Endometrium (tissue), 2 donors: ENCODE results near the gene ASB18.

Experiments
- FAIRE-seq: peaks from 2 replicates; lab custom pipeline; 2012; peaks lifted over from hg19 to GRCh38; lab: Jason Lieb, UNC
- donor health status: control.
- donor health status: control.

ASB18 gene

GRCh38 chr2:236163471-236164200 is 100.6 kb downstream of the ASB18 start:
- FAIRE-seq: no peak

- no peak for FAIRE-seq
These were observed 101.2 kb downstream of the ASB18 start for GRCh38 chr2:236162882-236163470.

GRCh38 chr2:236162031-236162845 is 102.0 kb downstream of the ASB18 start:
- FAIRE-seq: no peak

- no peak for FAIRE-seq
These were observed 102.7 kb downstream of the ASB18 start for GRCh38 chr2:236161531-236161930.

- FAIRE-seq: no peak
These were observed 103.1 kb downstream of the ASB18 start for GRCh38 chr2:236161082-236161462.

GRCh38 chr2:236160366-236161081 is 103.7 kb downstream of the ASB18 start:
- FAIRE-seq: no peak

GRCh38 chr2:236159778-236160170 is 104.4 kb downstream of the ASB18 start:
- no peak for FAIRE-seq

GRCh38 chr2:236158969-236159777 is 105.0 kb downstream of the ASB18 start:
- FAIRE-seq: no peak

- no peak for FAIRE-seq
These were observed 106.2 kb downstream of the ASB18 start for GRCh38 chr2:236157815-236158498.

GRCh38 chr2:236157366-236157765 is 106.8 kb downstream of the ASB18 start:
- no peak for FAIRE-seq

- FAIRE-seq: no peak
These were observed 107.4 kb downstream of the ASB18 start for GRCh38 chr2:236156860-236157194.

- no peak for FAIRE-seq
These were observed 107.9 kb downstream of the ASB18 start for GRCh38 chr2:236156095-236156859.

- no peak for FAIRE-seq
These were observed 108.8 kb downstream of the ASB18 start for GRCh38 chr2:236155406-236155805.

GRCh38 chr2:236146436-236146835 is 117.8 kb downstream of the ASB18 start:
- FAIRE-seq: no peak

GRCh38 chr2:236143811-236144210 is 120.4 kb downstream of the ASB18 start:
- no peak for FAIRE-seq
